SHP77 (cell line): ENCODE results near the gene MARS1.
A peak's percentile ranks its signal among the peaks of the same experiment; 100 is the strongest.

Experiments
- DNase-seq, 2 experiments: peaks; one replicate each; lab custom pipeline; 2025; lab: John Stamatoyannopoulos, UW

MARS1 gene

GRCh38 chr12:57458665-57459054 is 29.2 kb upstream of the MARS1 start:
- DNase-seq, result no peak

DNA sequence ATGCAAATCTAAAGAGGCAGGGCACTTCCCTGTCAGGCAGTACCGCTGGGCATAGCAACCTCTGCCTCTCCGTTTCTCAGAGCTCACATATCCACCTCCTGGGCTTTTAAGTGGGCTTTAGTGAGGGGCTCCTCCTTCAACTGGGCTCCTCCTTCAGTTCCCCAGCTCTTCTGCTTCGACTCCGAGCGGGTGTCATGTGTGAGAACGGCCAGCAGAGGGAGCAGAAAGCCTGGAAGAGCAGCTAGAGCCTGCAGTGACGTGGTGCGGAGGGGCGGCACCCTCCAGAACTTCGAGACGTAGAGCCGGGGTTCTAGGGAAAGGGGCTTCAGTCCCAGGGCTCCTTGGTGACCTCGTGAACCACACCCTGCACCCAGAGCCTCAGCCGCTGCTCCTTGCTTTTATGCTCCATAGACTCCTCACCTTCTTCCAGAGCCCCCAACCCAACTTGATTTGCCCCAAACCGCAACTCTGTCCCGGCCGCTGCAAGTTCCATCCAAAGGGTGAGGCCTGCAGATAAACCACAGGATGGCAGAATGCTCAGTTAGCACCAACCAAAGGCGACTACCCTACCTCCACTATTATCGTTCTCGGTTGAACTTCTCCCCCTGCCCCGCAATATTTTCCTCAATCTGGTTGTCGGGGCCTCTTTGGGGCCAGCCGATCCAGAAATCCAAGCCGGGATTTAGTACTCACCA is 28.7 kb upstream of the MARS1 start:
- DNase-seq, result peak; percentile 90 to 91

GRCh38 chr12:57459750-57460467 is 28.0 kb upstream of the MARS1 start, which contains the start of gene GLI1:
Gene GLI1, plus strand, starts transcription at chr12:57459785. Its CDS starts 3,907 bp downstream, at chr12:57463692.
- DNase-seq, result no peak

DNA sequence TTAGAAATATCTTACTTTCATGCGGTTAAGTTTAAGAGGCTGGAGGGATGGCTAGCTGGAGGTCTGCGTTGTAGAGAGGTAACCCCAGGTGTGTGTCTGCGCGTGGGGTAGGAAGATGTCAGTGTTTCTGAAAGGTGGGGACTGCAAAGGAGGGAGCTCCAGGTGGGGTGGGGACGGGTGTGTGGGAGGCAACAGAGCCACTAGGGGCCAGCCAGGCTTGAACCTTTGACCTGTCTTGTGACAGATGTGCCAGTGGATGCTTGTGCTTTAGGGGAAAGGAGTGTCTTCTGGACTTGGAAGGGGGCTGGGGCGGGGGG is 27.4 kb upstream of the MARS1 start:
- DNase-seq, result no peak

- DNase-seq, result no peak
These were observed 27.0 kb upstream of the MARS1 start for GRCh38 chr12:57460841-57461275.

GRCh38 chr12:57461276-57461916 is 26.5 kb upstream of the MARS1 start:
- DNase-seq, result no peak

- DNase-seq, result no peak
These were observed 26.0 kb upstream of the MARS1 start for GRCh38 chr12:57461917-57462250.

DNA sequence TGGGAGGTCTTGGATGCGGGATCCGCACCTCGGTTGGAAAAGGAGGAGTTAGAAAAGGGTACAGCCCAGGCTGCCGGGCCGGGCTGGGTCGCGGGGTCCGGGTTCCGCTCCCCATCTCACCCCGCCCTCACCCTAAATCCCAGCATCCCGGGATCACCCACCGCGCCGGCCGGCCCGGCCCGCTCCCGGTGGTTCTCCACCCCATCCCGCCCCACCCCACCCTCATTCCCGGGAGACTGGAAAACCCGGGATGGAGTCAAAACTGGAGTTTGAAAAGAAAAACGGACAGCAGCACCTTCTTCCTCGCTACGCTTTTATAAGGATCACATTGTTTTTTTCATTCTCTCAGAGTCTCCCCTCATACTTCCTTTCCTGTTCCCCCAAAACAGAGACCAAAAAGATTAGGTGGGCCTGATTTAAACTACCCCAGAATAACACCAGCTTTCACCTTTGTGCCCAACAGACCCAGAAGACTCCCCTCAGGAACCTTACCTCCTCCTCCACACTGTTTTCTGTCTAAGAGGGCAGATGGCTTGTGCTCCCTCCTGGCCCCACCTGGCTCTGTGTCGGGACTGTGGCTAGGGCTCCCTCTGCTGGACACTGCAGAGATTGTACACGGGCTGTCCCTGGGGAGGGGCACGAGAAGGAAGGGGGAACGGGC is 25.5 kb upstream of the MARS1 start:
- peak; percentile 87 to 89 for DNase-seq

- no peak for DNase-seq
These were observed 25.0 kb upstream of the MARS1 start for GRCh38 chr12:57462912-57463253.

DNA sequence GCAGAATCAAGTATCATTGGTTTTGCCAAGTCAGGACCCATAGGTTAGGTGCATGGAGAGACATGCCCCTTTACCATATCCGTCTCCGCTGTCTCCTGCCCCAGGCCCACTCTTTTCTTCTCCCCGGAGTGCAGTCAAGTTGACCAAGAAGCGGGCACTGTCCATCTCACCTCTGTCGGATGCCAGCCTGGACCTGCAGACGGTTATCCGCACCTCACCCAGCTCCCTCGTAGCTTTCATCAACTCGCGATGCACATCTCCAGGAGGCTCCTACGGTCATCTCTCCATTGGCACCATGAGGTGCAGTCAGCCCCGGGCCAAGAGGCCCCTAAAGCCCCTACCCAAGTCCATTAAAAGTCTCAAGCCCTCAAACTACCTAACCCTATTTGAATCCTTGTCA is 23.3 kb upstream of the MARS1 start:
- no peak for DNase-seq

GRCh38 chr12:57465030-57465746 is 22.7 kb upstream of the MARS1 start:
- DNase-seq, result no peak

GRCh38 chr12:57465747-57466505 is 21.9 kb upstream of the MARS1 start:
- DNase-seq, result no peak

DNA sequence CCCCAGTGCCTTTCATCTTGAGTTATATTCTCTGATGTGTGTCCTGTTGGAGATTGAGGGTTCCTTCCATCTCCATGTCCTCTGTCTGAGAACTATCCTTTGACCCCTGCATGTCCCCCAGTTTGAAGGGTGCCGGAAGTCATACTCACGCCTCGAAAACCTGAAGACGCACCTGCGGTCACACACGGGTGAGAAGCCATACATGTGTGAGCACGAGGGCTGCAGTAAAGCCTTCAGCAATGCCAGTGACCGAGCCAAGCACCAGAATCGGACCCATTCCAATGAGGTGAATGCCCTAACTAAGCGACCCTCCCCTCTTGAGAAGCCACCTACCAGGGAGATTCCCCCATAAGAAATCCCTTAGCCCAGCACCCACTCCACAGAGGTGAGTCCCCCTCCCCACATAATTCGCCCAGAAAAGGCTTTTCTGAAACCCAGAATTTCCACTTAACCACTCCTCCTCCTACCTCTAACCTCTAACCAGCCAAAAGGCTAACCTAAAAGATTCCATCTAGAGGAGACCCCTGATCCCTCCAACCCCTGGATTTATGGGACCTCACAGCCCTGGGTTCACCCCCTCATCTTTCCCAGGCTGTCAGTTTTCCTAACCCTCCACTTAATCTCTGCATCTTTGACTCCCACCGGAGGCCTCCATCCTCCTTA is 20.5 kb upstream of the MARS1 start:
- DNase-seq, result no peak

DNA sequence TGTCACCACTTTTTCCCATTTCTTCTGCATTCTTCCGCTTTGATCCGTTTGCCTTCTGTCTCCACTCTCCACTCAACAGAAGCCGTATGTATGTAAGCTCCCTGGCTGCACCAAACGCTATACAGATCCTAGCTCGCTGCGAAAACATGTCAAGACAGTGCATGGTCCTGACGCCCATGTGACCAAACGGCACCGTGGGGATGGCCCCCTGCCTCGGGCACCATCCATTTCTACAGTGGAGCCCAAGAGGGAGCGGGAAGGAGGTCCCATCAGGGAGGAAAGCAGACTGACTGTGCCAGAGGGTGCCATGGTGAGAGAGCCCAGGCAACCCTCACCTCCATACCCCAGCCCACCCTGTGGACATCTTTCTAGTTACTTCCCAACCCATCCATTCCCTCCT is 20.0 kb upstream of the MARS1 start:
- no peak for DNase-seq

GRCh38 chr12:57469296-57470164 is 18.3 kb upstream of the MARS1 start:
- DNase-seq, result no peak

DNA sequence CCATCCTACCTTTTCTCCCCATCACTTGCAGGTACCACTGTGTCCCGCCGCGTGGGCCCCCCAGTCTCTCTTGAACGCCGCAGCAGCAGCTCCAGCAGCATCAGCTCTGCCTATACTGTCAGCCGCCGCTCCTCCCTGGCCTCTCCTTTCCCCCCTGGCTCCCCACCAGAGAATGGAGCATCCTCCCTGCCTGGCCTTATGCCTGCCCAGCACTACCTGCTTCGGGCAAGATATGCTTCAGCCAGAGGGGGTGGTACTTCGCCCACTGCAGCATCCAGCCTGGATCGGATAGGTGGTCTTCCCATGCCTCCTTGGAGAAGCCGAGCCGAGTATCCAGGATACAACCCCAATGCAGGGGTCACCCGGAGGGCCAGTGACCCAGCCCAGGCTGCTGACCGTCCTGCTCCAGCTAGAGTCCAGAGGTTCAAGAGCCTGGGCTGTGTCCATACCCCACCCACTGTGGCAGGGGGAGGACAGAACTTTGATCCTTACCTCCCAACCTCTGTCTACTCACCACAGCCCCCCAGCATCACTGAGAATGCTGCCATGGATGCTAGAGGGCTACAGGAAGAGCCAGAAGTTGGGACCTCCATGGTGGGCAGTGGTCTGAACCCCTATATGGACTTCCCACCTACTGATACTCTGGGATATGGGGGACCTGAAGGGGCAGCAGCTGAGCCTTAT is 17.4 kb upstream of the MARS1 start:
- DNase-seq, result no peak

GRCh38 chr12:57470970-57471656 is 16.8 kb upstream of the MARS1 start:
- DNase-seq, result no peak

DNA sequence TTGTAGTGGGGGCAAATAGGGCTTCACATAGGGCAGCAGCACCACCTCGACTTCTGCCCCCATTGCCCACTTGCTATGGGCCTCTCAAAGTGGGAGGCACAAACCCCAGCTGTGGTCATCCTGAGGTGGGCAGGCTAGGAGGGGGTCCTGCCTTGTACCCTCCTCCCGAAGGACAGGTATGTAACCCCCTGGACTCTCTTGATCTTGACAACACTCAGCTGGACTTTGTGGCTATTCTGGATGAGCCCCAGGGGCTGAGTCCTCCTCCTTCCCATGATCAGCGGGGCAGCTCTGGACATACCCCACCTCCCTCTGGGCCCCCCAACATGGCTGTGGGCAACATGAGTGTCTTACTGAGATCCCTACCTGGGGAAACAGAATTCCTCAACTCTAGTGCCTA is 16.2 kb upstream of the MARS1 start:
- DNase-seq, result no peak

DNA sequence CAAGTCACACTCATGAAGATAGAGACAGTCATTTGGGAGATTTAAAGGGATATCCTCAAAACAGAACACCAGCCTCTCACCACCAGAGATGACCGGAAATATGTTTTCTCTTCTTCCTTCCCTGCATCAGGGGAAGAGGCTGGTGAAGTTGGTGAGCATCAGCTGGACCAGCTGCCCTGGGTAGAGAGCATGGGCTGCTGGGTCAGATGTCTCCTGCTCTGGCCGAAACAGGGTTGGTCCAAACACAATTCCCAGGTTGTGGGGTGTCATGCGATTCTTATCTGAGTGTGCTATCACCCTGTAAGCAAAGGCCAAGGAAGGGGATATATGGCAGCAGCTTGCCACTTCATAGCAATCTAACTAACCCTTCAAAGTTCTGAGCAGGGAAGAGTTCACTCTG is 15.5 kb upstream of the MARS1 start:
- no peak for DNase-seq
